Measurements from ENCODE around the gene SUSD1. TPM values are rescaled to one million over a fixed set of nuclear protein-coding genes. Genes with fewer than 3 reads are reported as not detected.
"Not testable (repeated sequence)": the region's sequence is repeated elsewhere in the genome, so short reads cannot be mapped to it uniquely, and the experiment has no call there.

The SUSD1 gene
- total and polyA plus RNA-seq, 2 donors from 2014 or later: 11.0 to 19.8 TPM

DNA sequence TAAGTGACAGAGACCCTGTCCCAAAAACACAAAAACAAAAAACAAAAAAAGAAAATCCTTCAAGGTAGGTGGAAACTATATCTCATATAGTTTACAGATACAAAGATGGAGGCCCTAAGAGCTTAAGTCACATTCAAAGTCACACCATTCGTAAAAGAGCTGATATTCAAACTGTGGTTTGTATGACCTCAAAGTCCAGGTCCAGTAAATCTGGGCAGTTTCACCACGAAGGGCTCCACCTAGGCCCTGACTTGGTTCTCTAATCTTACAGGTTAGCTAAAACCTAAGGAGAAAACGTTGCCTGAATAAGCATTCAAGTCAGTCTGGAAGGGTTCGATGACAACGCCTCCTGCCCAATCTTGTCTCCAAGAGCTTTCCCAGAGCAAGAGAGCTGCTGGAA is 44.1 kb downstream of the SUSD1 start:
- TF ChIP-seq, protein P1, sequence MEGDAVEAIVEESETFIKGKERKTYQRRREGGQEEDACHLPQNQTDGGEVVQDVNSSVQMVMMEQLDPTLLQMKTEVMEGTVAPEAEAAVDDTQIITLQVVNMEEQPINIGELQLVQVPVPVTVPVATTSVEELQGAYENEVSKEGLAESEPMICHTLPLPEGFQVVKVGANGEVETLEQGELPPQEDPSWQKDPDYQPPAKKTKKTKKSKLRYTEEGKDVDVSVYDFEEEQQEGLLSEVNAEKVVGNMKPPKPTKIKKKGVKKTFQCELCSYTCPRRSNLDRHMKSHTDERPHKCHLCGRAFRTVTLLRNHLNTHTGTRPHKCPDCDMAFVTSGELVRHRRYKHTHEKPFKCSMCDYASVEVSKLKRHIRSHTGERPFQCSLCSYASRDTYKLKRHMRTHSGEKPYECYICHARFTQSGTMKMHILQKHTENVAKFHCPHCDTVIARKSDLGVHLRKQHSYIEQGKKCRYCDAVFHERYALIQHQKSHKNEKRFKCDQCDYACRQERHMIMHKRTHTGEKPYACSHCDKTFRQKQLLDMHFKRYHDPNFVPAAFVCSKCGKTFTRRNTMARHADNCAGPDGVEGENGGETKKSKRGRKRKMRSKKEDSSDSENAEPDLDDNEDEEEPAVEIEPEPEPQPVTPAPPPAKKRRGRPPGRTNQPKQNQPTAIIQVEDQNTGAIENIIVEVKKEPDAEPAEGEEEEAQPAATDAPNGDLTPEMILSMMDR (IDR thresholded peaks at IDR 0.05; ENCODE audit: borderline replicate concordance, extremely low read depth, insufficient read depth): no peak
- H3K36me3 ChIP-seq (ENCODE audit: control insufficient read depth in 2 of 3, insufficient read depth in 3 of 3, low read length in 3 of 3): peaks cover 0 to 5% (median 0%) of the 10 kb centered on the region in 3 donors
- H3K4me3 ChIP-seq (ENCODE audit: low read length in 3 of 3): no peak overlapping the region

DNA sequence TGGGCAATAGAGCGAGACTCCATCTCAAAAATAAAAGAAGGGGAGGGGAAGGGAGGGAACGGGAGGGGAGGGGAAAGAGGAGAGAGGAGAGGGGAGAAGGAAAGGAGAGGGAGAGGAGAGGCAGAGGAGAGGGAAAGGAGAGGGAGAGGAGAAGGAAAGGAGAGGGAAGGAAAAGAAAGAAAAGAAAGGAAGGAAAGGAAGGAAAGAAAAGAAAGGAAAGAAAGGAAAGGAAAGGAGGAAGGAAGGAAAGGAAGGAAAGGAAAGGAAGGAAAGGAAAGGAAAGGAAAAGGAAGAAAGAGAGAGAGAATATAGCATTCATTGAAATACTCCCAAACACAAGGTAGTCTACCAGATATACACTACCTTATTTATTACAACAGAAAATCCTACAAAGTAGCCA is 44.8 kb downstream of the SUSD1 start:
- Histone ChIP-seq H3K27me3 (ENCODE audit: control insufficient read depth, insufficient read depth, low read length) (no peaks in the 10 kb centered on the region), H3K27ac (ENCODE audit: low read depth in 2 of 2, low read length in 2 of 2) (peak overlapping the region in 1 of 2 donors; percentile 5), H3K36me3 (ENCODE audit: control insufficient read depth in 2 of 3, insufficient read depth in 3 of 3, low read length in 3 of 3) (peaks cover 0 to 5% (median 0%) of the 10 kb centered on the region in 3 donors), H3K9me3 (ENCODE audit: control insufficient read depth in 2 of 3, insufficient read depth in 1 of 3, low read length in 3 of 3) (peaks cover 0 to 4% (median 0%) of the 10 kb centered on the region in 3 donors), H3K4me1 (ENCODE audit: control insufficient read depth in 2 of 3, insufficient read depth in 2 of 3, low read depth in 1 of 3, low read length in 3 of 3) (peaks cover 0 to 5% (median 3%) of the 10 kb centered on the region in 3 donors), H3K9ac (ENCODE audit: low read length in 3 of 3) (no peak overlapping the region), H3K4me3 (ENCODE audit: low read length in 3 of 3) (no peak overlapping the region)
- intact Hi-C loops (cut with DNase I): no loop called here
- DNase-seq: no peak
- TF ChIP-seq, protein P1 (IDR thresholded peaks at IDR 0.05; ENCODE audit: borderline replicate concordance, extremely low read depth, insufficient read depth): no peak
- FAIRE-seq: no peak

More for the DNA sequence above, 44.1 kb downstream of the SUSD1 start:
- Histone ChIP-seq H3K27ac (ENCODE audit: low read depth in 2 of 2, low read length in 2 of 2) (no peak overlapping the region), H3K9ac (ENCODE audit: low read length in 3 of 3) (no peak overlapping the region), H3K4me1 (ENCODE audit: control insufficient read depth in 2 of 3, insufficient read depth in 2 of 3, low read depth in 1 of 3, low read length in 3 of 3) (no peaks in the 10 kb centered on the region), H3K27me3 (ENCODE audit: control insufficient read depth, insufficient read depth, low read length) (no peaks in the 10 kb centered on the region), H3K9me3 (ENCODE audit: control insufficient read depth in 2 of 3, insufficient read depth in 1 of 3, low read length in 3 of 3) (peaks cover 0 to 4% (median 0%) of the 10 kb centered on the region in 3 donors)
- DNase-seq (no peak), FAIRE-seq (no peak)
- intact Hi-C loops (cut with DNase I): no loop called here

DNA sequence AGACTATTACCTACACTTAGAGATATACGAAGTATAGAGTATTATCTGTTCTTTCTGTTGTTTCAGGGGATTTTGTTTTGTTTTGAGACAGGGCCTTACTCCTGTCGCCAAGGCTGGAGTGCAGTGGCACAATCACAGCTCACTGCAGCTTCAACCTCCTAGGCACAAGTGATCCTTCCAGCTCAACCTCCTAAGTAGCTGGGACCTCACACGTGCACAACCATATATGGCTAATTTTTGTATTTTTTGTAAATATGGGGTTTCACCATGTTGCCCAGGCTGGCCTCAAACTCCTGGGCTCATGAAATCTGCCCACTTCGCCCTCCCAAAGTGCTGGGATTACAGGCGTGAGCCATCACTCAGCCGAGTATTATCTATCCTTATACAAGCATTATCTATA is 45.9 kb downstream of the SUSD1 start:
- Histone ChIP-seq H3K4me3 (ENCODE audit: low read length in 3 of 3) (no peak overlapping the region), H3K27me3 (ENCODE audit: control insufficient read depth, insufficient read depth, low read length) (no peaks in the 10 kb centered on the region), H3K9me3 (ENCODE audit: control insufficient read depth in 2 of 3, insufficient read depth in 1 of 3, low read length in 3 of 3) (peaks cover 0 to 4% (median 0%) of the 10 kb centered on the region in 3 donors), H3K4me1 (ENCODE audit: control insufficient read depth in 2 of 3, insufficient read depth in 2 of 3, low read depth in 1 of 3, low read length in 3 of 3) (peaks cover 0 to 5% (median 3%) of the 10 kb centered on the region in 3 donors), H3K9ac (ENCODE audit: low read length in 3 of 3) (no peak overlapping the region), H3K36me3 (ENCODE audit: control insufficient read depth in 2 of 3, insufficient read depth in 3 of 3, low read length in 3 of 3) (peaks cover 0 to 3% (median 0%) of the 10 kb centered on the region in 3 donors), H3K27ac (ENCODE audit: low read depth in 2 of 2, low read length in 2 of 2) (no peak overlapping the region)
- intact Hi-C loops (cut with DNase I): no loop called here
- TF ChIP-seq, protein P1 (IDR thresholded peaks at IDR 0.05; ENCODE audit: borderline replicate concordance, extremely low read depth, insufficient read depth): no peak
- no peak for FAIRE-seq
- no peak for DNase-seq

DNA sequence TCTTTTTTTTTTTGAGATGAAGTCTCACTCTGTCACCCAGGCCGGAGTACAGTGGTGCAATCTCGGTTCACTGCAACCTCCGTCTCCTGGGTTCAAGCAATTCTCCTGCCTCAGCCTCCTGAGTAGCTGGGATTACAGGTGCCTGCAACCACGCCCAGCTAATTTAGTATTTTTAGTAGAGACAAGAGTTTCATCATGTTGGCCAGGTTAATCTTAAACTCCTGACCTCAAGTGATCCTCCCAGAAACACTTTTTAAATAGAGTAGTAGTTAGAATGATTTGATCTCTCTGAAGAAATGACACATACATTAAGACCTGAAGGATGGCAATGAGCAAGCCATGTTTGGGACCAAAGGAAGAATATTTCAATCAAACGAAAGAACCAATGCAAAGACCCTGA is 46.7 kb downstream of the SUSD1 start:
- intact Hi-C loops (cut with DNase I); H3K27ac ChIP-seq (ENCODE audit: low read depth in 2 of 2, low read length in 2 of 2); H3K27me3 ChIP-seq (ENCODE audit: control insufficient read depth, insufficient read depth, low read length); H3K9ac ChIP-seq (ENCODE audit: low read length in 3 of 3); H3K9me3 ChIP-seq (ENCODE audit: control insufficient read depth in 2 of 3, insufficient read depth in 1 of 3, low read length in 3 of 3); H3K4me1 ChIP-seq (ENCODE audit: control insufficient read depth in 2 of 3, insufficient read depth in 2 of 3, low read depth in 1 of 3, low read length in 3 of 3); DNase-seq; H3K36me3 ChIP-seq (ENCODE audit: control insufficient read depth in 2 of 3, insufficient read depth in 3 of 3, low read length in 3 of 3); H3K4me3 ChIP-seq (ENCODE audit: low read length in 3 of 3); FAIRE-seq: not testable (repeated sequence)

Data from kidney (tissue), 14 donors.